ENCODE data around the gene NAB2.

The NAB2 gene

DNA sequence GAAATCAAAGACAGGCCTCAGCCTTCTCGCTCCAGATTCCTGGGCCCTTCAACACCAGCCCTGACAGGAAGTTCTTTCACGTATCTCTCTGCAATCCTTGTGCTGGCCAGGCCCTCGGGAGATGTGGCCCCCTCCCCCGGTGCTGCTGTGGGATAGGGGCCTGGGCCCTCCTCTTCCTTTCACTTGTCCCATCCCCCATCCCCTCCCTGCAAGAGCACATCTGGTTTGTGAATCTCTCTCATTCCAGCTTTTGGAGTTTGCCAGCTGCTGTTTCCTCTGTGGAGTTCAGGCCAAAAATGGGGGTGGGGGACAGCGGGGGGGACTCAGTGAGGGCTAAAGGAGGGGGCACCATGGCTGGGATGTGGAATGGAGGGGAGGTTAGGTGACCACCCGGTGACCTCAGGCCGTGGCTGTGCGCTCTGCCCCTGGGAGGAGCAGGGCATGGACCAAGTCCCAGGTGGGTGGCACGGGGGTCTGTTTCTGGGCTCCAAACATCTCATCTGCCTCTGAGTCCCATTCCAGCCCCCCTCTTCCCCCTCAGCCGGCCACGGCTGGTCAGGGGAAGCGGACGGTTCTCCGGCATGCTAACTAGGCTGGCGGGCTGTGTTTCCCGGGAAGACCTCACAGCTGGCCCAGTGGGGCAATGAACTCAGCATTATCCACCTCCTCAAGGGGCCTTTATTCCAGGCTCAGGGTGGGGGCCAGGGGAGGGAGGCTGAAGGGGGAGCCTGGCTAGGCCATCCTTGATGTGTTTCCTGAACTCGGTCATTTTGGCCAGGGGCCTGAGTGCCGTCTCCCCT, 46.8 kb downstream of the NAB2 start:
- DNase-seq: no peak

DNA sequence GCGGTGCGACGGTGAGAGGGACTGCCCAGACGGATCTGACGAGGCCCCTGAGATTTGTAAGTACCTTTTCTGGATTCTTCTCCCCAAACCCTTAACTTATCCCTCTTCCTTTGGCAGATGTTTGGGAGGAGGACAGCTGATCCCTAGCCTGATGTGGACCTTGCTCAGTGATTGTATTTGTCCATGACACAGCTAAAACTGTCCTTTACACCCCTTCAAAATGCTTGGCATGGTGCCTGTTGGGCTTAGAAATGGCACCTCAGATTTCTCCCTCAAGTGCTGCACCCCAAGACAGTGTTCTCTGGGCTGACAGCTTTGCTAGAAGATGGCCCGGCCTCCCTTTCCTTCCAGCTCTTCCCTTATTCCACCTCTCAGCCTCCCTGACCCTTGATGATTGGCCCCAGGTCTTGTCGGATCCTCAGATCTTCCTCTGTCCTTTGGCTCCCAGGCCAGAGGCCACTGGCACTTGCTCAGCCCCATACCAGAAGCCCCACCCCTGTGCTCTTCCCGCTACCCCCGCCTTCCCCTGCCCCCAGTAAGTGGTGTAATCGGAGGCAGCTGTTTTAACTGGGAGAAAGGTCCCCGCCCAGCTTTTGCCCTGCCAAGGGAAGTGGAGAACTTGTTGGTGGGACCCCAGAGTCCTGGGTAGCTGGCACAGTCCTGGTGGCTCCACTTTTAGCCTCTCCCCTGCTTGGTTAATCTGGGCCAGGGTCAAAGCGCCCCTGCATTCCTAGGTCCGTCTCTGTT, 49.8 kb downstream of the NAB2 start:
- DNase-seq: no peak

- no peak for DNase-seq
These were observed 51.1 kb downstream of the NAB2 start for GRCh38 chr12:57139796-57140649.

- DNase-seq: no peak
These were observed 52.3 kb downstream of the NAB2 start for GRCh38 chr12:57141249-57141648.

- DNase-seq: no peak
These were observed 53.2 kb downstream of the NAB2 start for GRCh38 chr12:57142121-57142520.

DNA sequence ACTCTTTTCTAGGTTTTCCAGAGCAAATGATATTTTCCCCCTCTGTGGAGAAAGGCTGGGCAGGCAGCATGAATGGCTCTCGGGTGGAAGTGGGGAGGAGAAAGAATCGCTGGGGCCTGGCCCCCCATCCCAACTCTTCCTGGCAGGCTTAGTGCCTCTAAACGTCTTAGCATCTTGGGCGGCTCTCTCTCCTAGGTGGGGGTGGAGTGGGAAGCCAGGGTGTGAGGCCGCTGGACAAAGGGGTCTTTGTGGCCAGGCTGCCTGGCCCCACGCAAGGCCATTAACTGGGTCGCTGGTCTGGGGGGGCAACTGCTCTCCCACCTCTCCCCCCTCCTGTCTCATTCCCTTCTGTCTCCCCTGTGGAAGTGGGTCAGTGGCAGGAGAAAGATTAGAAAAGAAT, 53.8 kb downstream of the NAB2 start:
- no peak for DNase-seq

GRCh38 chr12:57143454-57143853, 54.5 kb downstream of the NAB2 start:
- DNase-seq: no peak

All from T-helper 2 cell (primary cell).